Ovary (tissue), 9 donors: Measurements from ENCODE around the gene PLXNB2. TPM values are rescaled to one million over a fixed set of nuclear protein-coding genes. Genes with fewer than 3 reads are reported as not detected.

ENCODE experiments used
- DNase-seq, 5 donors: peaks; one replicate each; pipeline ENCODE4 v3.0.0-alpha.2; 2019 to 2020
- H3K27ac ChIP-seq, 2 donors: fragments of 200-600 bp; one replicate each; pipeline versions ENCODE4 v1.5.1 to v1.8.0; 2019 to 2022
- H3K27me3 ChIP-seq: fragments of 200-600 bp; one replicate; pipeline ENCODE4 v1.8.0; 2022
- H3K36me3 ChIP-seq: fragments of 200-600 bp; sonication (generic); one replicate; pipeline ENCODE4 v1.5.1; 2019
- H3K4me1 ChIP-seq: one replicate; pipeline ENCODE4 v1.8.1; 2013; ENCODE audit warnings: mild to moderate bottlenecking, moderate library complexity; ENCODE audit not compliant: insufficient read depth
- H3K4me3 ChIP-seq: fragments of 200-600 bp; sonication (generic); one replicate; pipeline ENCODE4 v1.5.1; 2017
- H3K9me3 ChIP-seq, 2 donors: fragments of 200-600 bp in 1 of 2; sonication (generic) in 1 of 2; one replicate each; pipeline versions ENCODE4 v1.5.1 to v1.8.1; 2013 to 2019; ENCODE audit warnings: mild to moderate bottlenecking in 1 of 2, moderate library complexity in 1 of 2
- EP300 ChIP-seq: sonication (generic); formaldehyde crosslinking; IDR thresholded peaks from one replicate; pipeline ENCODE4 v1.6.1; 2017; ENCODE audit warnings: antibody characterized with exemption
- POLR2A ChIP-seq: fragments of 450-650 bp; IDR thresholded peaks from one replicate; pipeline ENCODE4 v1.6.1; 2017; ENCODE audit warnings: antibody characterized with exemption, mild to moderate bottlenecking, moderate library complexity
- WGBS, 3 donors: extraction: QIAGEN DNeasy Blood & Tissue Kit in 1 of 3; methylation state at CpG; one replicate each; pipeline versions ENCODE4 v1.1.5 to v1.1.7; 2013 to 2017; 5-methylcytosine and 5-hydroxymethylcytosine counted together
- intact Hi-C, 4 donors: fragments of 100-400 bp; cut with DNase I; formaldehyde crosslinking; loops; one replicate each; pipeline versions ENCODE4 v1.11.0 to v1.15.1; 2022 to 2023
- polyA plus RNA-seq, 2 donors: library from polyadenylated mRNA; stranded (reverse); fragments of 200-250 nt in 1 of 2; fragments of 350-450 nt in 1 of 2; fragmentation: Illumina TruSeq in 1 of 2; extraction: RNeasy Lipid Tissue Mini Kit (QIAGEN cat#74804) in 1 of 2; gene quantifications; one replicate each; pipeline ENCODE4 v1.2.3, GENCODE V29; 2013 to 2014
- total RNA-seq, 7 donors: library from RNA; depleted of rRNA in 2 of 7; stranded (reverse); fragments of >200 nt in 2 of 7; fragmentation: NEBNext Ultra II Directional in 3 of 7; extraction: Animal tissue kit (Norgen Biotek cat#: 25700) in 3 of 7; gene quantifications; one replicate each; pipeline versions ENCODE4 v1.1.0 to v1.2.4, GENCODE V29; 2016 to 2023
- TF ChIP-seq, protein P1 (sequence below), 3 donors: fragments of 450-650 bp in 2 of 3; fragments of 200-600 bp in 1 of 3; IDR thresholded peaks; one replicate each; pipeline versions ENCODE4 v1.5.1 to v1.8.0; 2016 to 2022; ENCODE audit warnings: antibody characterized with exemption in 3 of 3, mild to moderate bottlenecking in 1 of 3
- donor health status: DM: no; HTN: no; CAD: no; lungs with moderate emphysema.
- donor health status: DM: no; HTN: no; CAD: no.
- donor health status: Bipolar disorder and iron deficiency.
- donor health status: DM: yes; HTN: yes; CAD: no.
- donor health status: DM: no; HTN: no; CAD: no.
- donor health status: DM: yes; HTN: yes; CAD: no.

Gene PLXNB2
- total and polyA plus RNA-seq, 9 donors, result 26.5 to 274 (median 205) TPM

DNA sequence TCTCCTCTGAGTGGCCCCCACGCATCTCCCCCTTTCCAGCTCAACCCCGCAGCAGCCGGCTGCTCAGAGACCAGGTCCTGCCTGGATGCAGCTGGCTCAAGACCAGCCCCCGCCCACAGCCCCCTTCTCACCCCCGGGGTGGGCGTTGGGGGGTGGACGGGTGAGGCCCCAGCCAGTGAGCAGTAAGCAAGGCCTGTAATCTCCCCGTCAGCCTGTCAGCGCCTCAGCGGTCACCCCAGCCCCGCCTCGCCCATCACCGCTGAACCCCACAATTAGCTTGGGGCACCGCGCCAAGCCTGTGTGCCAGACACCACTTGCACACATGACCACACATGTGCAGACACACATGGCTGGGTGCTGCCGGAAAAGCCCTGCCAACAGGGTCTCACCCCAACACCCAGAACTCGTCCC lies 5.9 kb downstream of the PLXNB2 start:
- TF ChIP-seq, protein P1, sequence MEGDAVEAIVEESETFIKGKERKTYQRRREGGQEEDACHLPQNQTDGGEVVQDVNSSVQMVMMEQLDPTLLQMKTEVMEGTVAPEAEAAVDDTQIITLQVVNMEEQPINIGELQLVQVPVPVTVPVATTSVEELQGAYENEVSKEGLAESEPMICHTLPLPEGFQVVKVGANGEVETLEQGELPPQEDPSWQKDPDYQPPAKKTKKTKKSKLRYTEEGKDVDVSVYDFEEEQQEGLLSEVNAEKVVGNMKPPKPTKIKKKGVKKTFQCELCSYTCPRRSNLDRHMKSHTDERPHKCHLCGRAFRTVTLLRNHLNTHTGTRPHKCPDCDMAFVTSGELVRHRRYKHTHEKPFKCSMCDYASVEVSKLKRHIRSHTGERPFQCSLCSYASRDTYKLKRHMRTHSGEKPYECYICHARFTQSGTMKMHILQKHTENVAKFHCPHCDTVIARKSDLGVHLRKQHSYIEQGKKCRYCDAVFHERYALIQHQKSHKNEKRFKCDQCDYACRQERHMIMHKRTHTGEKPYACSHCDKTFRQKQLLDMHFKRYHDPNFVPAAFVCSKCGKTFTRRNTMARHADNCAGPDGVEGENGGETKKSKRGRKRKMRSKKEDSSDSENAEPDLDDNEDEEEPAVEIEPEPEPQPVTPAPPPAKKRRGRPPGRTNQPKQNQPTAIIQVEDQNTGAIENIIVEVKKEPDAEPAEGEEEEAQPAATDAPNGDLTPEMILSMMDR (IDR thresholded peaks at IDR 0.05), result no peak
- no peak for TF ChIP-seq EP300
- TF ChIP-seq POLR2A, result no peak
- H3K4me1 ChIP-seq, result peaks cover 72% of the 10 kb centered on the region
- intact Hi-C loops, result no loop called here
- peak in 2 of 5 donors; percentile 70 to 74 for DNase-seq
- no peaks in the 10 kb centered on the region for H3K27me3 ChIP-seq
- WGBS, 3 donors, result 36 to 49% (median 38%) methylated on average over 16 to 17 of the region's 17 CpGs
- H3K9me3 ChIP-seq, result no peaks in the 10 kb centered on the region
- no peaks in the 10 kb centered on the region for H3K36me3 ChIP-seq
- H3K27ac ChIP-seq, result peak overlapping the region; percentile 37 to 91
- H3K4me3 ChIP-seq, result peak overlapping the region; percentile 11

DNA sequence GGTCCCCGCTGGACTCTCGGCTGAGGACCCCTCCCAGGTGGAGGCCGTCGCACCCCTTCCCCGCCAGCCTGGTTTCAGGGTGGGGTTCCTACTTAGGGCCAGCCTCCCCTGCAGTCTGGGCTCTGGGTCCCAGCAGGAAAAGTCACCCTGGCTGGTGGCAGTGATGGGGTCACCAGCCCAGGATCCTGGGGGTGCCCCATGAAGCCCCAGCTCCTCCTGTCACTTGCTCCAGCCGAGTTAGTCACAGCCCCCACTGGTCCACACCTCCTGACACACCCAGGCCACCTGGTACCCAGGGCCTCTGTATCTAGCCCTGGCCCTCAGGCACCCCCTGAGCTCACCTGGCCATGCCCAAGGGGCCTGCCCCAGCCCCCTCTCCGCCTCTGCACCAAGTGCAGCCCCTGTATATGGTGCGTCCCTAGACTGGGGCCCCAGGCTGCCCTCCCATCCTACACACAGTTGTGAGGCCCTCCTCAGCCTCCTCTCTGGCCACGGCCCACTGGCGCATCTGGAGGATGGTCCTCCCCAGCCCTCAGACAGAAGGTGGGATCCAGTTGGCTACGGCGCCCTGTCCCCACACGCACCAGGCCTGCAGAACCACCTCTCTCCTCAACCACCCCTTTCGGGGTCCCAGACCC lies 6.7 kb downstream of the PLXNB2 start:
- H3K4me1 ChIP-seq, result peaks cover 73% of the 10 kb centered on the region
- DNase-seq, result peak in 1 of 5 donors; percentile 43
- TF ChIP-seq POLR2A, result no peak
- no peak for TF ChIP-seq EP300
- TF ChIP-seq, protein P1 (IDR thresholded peaks at IDR 0.05), result no peak
- H3K4me3 ChIP-seq, result peak overlapping the region; percentile 25
- H3K27me3 ChIP-seq, result no peaks in the 10 kb centered on the region
- H3K27ac ChIP-seq, result peak overlapping the region in 1 of 2 donors; percentile 65
- no peaks in the 10 kb centered on the region for H3K9me3 ChIP-seq
- intact Hi-C loops, result no loop called here
- 70 to 75% (median 74%) methylated on average over 14 of the region's 14 CpGs for WGBS, 3 donors
- H3K36me3 ChIP-seq, result no peaks in the 10 kb centered on the region

GRCh38 chr22:50299785-50300619 lies 7.4 kb downstream of the PLXNB2 start:
- H3K4me3 ChIP-seq, result peak overlapping the region; percentile 25
- peaks cover 67% of the 10 kb centered on the region for H3K4me1 ChIP-seq
- H3K36me3 ChIP-seq, result no peaks in the 10 kb centered on the region
- no peaks in the 10 kb centered on the region for H3K9me3 ChIP-seq
- no peak for TF ChIP-seq EP300
- TF ChIP-seq, protein P1 (IDR thresholded peaks at IDR 0.05), result no peak
- TF ChIP-seq POLR2A, result no peak
- 27 to 34% (median 32%) methylated on average over 72 to 93 of the region's 93 CpGs for WGBS, 3 donors
- H3K27me3 ChIP-seq, result no peaks in the 10 kb centered on the region
- no peak for DNase-seq
- H3K27ac ChIP-seq, result peak overlapping the region; percentile 52 to 65
- intact Hi-C loops, result no loop called here

DNA sequence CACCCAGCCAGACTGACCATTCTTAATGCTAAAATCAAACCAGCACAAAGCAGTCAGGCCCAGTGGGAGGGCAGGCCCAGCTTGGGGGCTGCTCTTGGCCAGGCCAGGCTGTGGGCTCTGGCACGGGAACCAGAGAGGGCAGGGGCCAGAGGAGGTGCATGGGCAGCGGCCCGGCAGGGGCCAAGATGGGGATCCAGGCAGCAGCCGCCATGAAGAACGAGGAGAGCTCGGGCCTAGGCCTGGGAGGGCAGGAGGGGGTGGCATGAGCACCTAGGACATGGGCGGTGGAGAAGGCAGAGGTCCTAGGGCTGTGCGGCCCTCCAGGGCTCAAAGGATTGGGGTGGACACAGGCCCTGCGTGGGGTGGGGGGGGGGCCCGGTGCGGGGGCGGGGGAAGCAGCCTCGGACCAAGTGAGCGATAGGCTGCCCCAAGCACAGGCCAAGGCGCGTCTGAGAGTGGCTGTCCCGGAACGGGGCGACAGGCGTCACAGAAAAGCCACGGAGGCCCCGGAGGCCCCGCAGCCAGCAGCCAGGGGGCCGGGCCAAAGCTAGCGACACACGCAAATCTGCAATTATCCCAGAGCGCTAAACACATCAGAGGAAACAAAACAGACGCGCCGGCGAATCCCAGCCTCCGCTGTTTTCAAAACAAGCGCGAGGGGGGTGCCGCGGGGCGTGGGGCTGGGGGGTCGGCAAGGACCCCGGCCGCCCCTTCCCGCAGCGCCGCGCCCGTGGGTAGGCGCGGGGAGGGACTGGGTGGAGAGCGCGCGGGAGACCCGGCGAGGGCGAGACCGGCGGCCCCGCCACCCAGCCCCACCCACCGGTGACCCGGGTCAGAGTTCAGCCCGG lies 8.3 kb downstream of the PLXNB2 start:
- Histone ChIP-seq H3K36me3 (no peaks in the 10 kb centered on the region), H3K4me1 (peaks cover 64% of the 10 kb centered on the region), H3K27ac (peak overlapping the region; percentile 52 to 65), H3K4me3 (peak overlapping the region; percentile 25), H3K27me3 (no peaks in the 10 kb centered on the region), H3K9me3 (no peaks in the 10 kb centered on the region)
- DNase-seq, result no peak
- WGBS, 3 donors, result 14 to 33% (median 24%) methylated on average over 25 to 59 of the region's 59 CpGs
- intact Hi-C loops, result no loop called here
- TF ChIP-seq POLR2A (no peak), EP300 (no peak)
- TF ChIP-seq, protein P1 (IDR thresholded peaks at IDR 0.05), result no peak
